ENCODE measurements around the gene CDA. TPM values are rescaled to one million over a fixed set of nuclear protein-coding genes. Genes with fewer than 3 reads are reported as not detected.

Gene CDA
- not detected for total RNA-seq

DNA sequence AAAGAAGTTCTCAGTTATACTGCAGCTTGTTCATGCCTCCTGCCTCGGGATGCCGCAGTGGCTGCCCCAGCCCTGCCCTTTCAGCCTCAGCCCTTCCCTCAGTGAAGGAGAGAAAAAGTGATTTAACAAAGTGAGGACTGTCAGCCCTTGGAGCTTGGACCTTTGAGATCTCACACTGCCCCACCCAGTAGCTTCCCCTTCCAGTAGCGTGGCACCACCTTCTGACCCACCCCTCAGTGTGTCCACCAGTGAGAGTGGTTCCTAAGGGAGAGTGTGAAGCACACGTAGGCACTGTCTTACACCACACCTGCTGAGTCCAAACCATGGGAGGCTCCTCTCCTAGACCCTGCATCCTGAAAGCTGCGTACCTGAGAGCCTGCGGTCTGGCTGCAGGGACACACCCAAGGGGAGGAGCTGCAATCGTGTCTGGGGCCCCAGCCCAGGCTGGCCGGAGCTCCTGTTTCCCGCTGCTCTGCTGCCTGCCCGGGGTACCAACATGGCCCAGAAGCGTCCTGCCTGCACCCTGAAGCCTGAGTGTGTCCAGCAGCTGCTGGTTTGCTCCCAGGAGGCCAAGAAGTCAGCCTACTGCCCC, at the start of gene CDA:
CDA (plus strand) TSS at position 464 of the 592 bp plus-strand sequence; CDS start at position 497, 33 bp downstream.
- Mint-ChIP-seq H3K36me3 (no peaks in the 10 kb centered on the region), H3K27me3 (peaks cover 40% of the 10 kb centered on the region), H3K4me1 (peaks cover 6% of the 10 kb centered on the region), H3K9me3 (no peaks in the 10 kb centered on the region), H3K4me3 (no peak within 1 kb of the TSS), H3K27ac (no peak within 1 kb of the TSS)
- POLR2A ChIA-PET, result no interaction called here
- DNase-seq (no peak), ATAC-seq (ENCODE audit: low read depth) (peak; percentile 47)

DNA sequence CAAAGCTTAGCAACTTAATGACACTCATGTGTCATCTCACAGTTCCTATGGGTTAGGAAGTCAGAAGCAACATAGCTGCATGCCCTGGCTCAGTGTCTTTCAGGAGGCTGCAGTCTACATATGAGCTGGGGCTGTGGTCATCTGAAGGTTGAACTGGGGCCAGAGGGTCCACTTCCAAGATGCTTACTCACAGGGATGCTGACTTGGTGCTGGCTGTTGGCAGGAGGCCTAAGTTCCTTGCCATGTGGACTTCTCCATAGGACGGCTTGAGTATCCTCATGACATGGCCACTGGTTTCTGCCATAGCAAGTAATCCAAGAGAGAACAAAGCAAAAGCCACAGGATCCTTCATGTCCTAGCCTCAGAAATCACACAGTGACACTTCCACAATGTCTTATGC, 48.6 kb upstream of the CDA start:
- POLR2A ChIA-PET, result no interaction called here
- no peak overlapping the region for H3K4me3 Mint-ChIP-seq
- no peaks in the 10 kb centered on the region for H3K4me1 Mint-ChIP-seq
- no peak overlapping the region for H3K27ac Mint-ChIP-seq
- DNase-seq (no peak), ATAC-seq (ENCODE audit: low read depth) (no peak)
- no peaks in the 10 kb centered on the region for H3K9me3 Mint-ChIP-seq
- H3K36me3 Mint-ChIP-seq, result no peaks in the 10 kb centered on the region
- peaks cover 24% of the 10 kb centered on the region for H3K27me3 Mint-ChIP-seq

DNA sequence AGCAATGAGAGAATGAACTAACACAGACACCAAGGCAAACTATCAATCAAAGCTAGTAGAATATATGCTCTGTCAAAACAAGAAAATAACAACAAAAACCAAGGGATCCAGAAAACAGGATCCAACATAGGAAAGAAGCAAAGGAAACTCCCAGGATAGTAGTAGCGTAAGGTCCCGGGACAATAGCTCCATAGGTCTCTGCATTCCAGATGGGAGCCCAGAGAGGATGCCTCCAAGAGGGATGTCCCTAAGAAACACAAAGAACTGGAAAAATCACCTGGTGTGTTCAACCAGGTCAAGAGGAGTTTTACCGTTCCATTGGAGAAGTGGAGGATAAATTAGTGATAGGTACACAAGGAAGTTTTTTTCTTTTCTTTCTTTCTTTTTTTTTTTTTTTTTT, 42.3 kb upstream of the CDA start:
- peaks cover 44% of the 10 kb centered on the region for H3K27me3 Mint-ChIP-seq
- no peak overlapping the region for H3K27ac Mint-ChIP-seq
- H3K4me1 Mint-ChIP-seq, result no peaks in the 10 kb centered on the region
- no peaks in the 10 kb centered on the region for H3K36me3 Mint-ChIP-seq
- POLR2A ChIA-PET, result no interaction called here
- H3K9me3 Mint-ChIP-seq, result no peaks in the 10 kb centered on the region
- ATAC-seq (ENCODE audit: low read depth) (no peak), DNase-seq (no peak)
- H3K4me3 Mint-ChIP-seq, result no peak overlapping the region

GRCh38 chr1:20551161-20551560, 37.7 kb upstream of the CDA start:
- H3K27me3 Mint-ChIP-seq, result peaks cover 52% of the 10 kb centered on the region
- no peak overlapping the region for H3K27ac Mint-ChIP-seq

GRCh38 chr1:20551945-20552727, 36.8 kb upstream of the CDA start, which contains the start of gene FAM43B:
FAM43B (plus strand) TSS chr1:20552573; CDS start chr1:20552974, 401 bp downstream.
- peaks cover 2% of the 10 kb centered on the region for H3K4me1 Mint-ChIP-seq
- POLR2A ChIA-PET, result interaction anchor here (0.6 kb wide), 1 partner anchor 60 kb away, joined by 3 read pairs; no protein-coding TSS in a partner anchor
- no peak within 1 kb of the TSS for H3K27ac Mint-ChIP-seq
- no peaks in the 10 kb centered on the region for H3K36me3 Mint-ChIP-seq
- no peaks in the 10 kb centered on the region for H3K9me3 Mint-ChIP-seq
- ATAC-seq (ENCODE audit: low read depth) (no peak), DNase-seq (no peak)
- H3K4me3 Mint-ChIP-seq, result no peak within 1 kb of the TSS
- peaks cover 45% of the 10 kb centered on the region for H3K27me3 Mint-ChIP-seq

More at GRCh38 chr1:20551161-20551560, 37.7 kb upstream of the CDA start:
- Mint-ChIP-seq H3K4me3 (no peak overlapping the region), H3K9me3 (no peaks in the 10 kb centered on the region), H3K36me3 (no peaks in the 10 kb centered on the region), H3K4me1 (peaks cover 2% of the 10 kb centered on the region)
- POLR2A ChIA-PET, result no interaction called here
- no peak for ATAC-seq (ENCODE audit: low read depth)
- DNase-seq, result no peak

- Mint-ChIP-seq H3K27me3 (peaks cover 45% of the 10 kb centered on the region), H3K27ac (no peak overlapping the region), H3K4me3 (no peak overlapping the region), H3K4me1 (peaks cover 2% of the 10 kb centered on the region), H3K9me3 (no peaks in the 10 kb centered on the region), H3K36me3 (no peaks in the 10 kb centered on the region)
- no peak for ATAC-seq (ENCODE audit: low read depth)
- no peak for DNase-seq
- POLR2A ChIA-PET, result no interaction called here
Measured at GRCh38 chr1:20552728-20553445, 36.0 kb upstream of the CDA start.

DNA sequence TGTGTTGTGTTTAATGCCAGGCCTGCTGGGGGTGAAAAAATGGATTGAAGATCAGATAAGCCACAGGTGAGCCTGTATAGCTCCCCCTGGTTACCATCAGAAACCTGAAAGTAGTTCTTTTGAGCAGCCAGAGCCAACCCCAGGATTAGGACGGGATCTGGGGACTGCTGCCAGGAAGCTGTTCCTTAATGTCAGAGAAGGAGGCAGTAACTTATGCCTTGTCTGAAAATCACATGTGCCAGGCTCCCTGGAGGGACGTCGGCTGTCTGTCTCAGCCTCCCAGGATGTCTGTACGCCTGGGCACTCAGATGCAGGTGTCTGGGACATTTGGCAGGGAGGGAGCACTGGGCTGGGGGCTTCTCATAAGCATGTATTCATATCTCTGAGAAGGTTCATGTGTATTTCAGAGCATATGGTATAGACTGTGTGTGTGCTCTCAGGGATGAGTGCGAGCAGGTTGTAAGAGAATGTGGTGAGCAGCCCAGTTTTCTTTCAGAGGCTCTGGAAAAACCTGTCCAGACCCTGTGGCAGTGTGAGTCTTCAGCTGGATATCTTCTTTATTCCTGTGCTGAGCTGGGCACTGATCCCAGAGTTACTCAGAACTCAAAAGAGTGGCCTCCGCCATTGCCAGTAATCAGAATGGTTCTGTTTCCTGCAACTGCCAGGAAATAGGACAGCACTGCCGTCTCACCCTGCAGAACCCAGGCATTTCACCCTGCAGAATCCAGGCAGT, 33.7 kb upstream of the CDA start:
- POLR2A ChIA-PET, result no interaction called here
- ATAC-seq (ENCODE audit: low read depth) (no peak), DNase-seq (no peak)
- Mint-ChIP-seq H3K27me3 (peaks cover 34% of the 10 kb centered on the region), H3K27ac (no peak overlapping the region), H3K36me3 (no peaks in the 10 kb centered on the region), H3K4me1 (peaks cover 2% of the 10 kb centered on the region), H3K9me3 (no peaks in the 10 kb centered on the region), H3K4me3 (no peak overlapping the region)

GRCh38 chr1:20555758-20556120, 33.2 kb upstream of the CDA start:
- H3K4me1 Mint-ChIP-seq, result peaks cover 2% of the 10 kb centered on the region
- H3K4me3 Mint-ChIP-seq, result no peak overlapping the region
- H3K27me3 Mint-ChIP-seq, result peaks cover 33% of the 10 kb centered on the region
- POLR2A ChIA-PET, result no interaction called here
- ATAC-seq (ENCODE audit: low read depth), result no peak
- H3K36me3 Mint-ChIP-seq, result no peaks in the 10 kb centered on the region
- no peak for DNase-seq
- no peak overlapping the region for H3K27ac Mint-ChIP-seq
- no peaks in the 10 kb centered on the region for H3K9me3 Mint-ChIP-seq

DNA sequence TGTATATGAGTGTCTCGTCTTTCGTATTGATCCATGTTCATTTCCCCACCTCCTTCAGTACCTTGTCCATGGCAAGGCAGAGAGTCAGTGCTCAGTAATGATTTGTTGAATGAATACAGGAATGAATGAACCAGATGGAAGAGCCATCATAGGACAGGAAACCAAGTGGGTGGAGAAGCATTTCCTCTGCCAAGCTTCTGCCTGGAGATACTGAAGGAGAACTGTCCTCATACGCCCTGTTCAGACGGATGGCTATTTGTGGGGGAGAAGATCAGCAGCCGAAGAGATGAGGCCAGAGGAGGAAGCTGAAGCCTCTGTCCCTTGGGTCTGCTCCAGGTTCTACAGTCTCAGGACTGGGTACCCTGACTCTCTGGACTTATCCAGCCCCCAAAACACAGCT, 30.7 kb upstream of the CDA start:
- POLR2A ChIA-PET, result no interaction called here
- ATAC-seq (ENCODE audit: low read depth), result no peak
- peaks cover 22% of the 10 kb centered on the region for H3K27me3 Mint-ChIP-seq
- DNase-seq, result no peak
- no peaks in the 10 kb centered on the region for H3K36me3 Mint-ChIP-seq
- no peak overlapping the region for H3K27ac Mint-ChIP-seq
- H3K4me3 Mint-ChIP-seq, result no peak overlapping the region
- no peaks in the 10 kb centered on the region for H3K9me3 Mint-ChIP-seq
- H3K4me1 Mint-ChIP-seq, result peaks cover 2% of the 10 kb centered on the region

DNA sequence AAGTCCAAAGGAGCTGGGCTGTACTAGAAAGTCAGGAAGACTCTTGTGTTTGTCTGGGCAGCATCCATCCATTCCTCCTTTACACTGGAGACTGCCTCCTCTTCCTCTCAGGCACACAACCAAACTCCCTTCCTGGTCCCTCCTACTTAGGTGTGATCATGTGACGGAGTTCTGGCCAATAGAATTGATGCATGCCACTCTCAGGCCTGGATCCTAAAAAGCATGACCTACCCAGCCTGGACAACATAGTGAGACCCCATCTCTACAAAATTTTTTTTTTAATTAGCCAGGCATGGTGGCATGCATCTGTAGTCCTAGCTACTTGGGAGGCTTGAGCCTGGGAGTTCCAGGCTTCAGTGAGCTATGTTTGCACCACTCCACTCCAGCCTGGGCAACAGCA, 27.9 kb upstream of the CDA start:
- Mint-ChIP-seq H3K4me1 (no peaks in the 10 kb centered on the region), H3K27ac (no peak overlapping the region), H3K36me3 (no peaks in the 10 kb centered on the region), H3K27me3 (peaks cover 13% of the 10 kb centered on the region), H3K4me3 (no peak overlapping the region), H3K9me3 (no peaks in the 10 kb centered on the region)
- DNase-seq, result no peak
- POLR2A ChIA-PET, result no interaction called here
- no peak for ATAC-seq (ENCODE audit: low read depth)

DNA sequence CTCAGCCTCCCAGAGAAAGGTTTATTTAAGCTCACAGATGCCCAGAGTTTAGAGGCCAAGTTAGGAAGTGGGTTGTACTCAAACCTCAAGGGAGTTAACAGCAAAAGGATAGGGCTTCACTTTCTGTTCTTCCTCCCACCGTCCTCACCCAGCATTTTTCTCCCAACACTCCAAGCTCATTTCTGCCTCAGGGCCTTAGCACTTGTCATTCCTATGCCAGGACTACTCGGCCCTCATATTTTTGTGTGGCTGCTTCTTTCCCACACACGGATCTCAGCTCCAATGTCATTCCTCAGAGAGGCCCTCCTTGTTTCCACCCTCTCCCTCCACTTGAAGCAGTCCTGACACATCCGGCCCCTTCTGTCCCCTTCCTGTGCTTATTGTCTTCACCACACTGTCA, 23.7 kb upstream of the CDA start:
- ATAC-seq (ENCODE audit: low read depth) (no peak), DNase-seq (no peak)
- Mint-ChIP-seq H3K4me3 (no peak overlapping the region), H3K27ac (no peak overlapping the region), H3K27me3 (peaks cover 18% of the 10 kb centered on the region), H3K9me3 (no peaks in the 10 kb centered on the region), H3K36me3 (no peaks in the 10 kb centered on the region), H3K4me1 (no peaks in the 10 kb centered on the region)
- POLR2A ChIA-PET, result no interaction called here

GRCh38 chr1:20569523-20570098, 19.3 kb upstream of the CDA start:
- Mint-ChIP-seq H3K36me3 (no peaks in the 10 kb centered on the region), H3K4me1 (peaks cover 2% of the 10 kb centered on the region), H3K9me3 (no peaks in the 10 kb centered on the region), H3K4me3 (no peak overlapping the region), H3K27ac (no peak overlapping the region), H3K27me3 (peaks cover 18% of the 10 kb centered on the region)
- no peak for DNase-seq
- no peak for ATAC-seq (ENCODE audit: low read depth)
- POLR2A ChIA-PET, result no interaction called here

- H3K9me3 Mint-ChIP-seq, result no peaks in the 10 kb centered on the region
- ATAC-seq (ENCODE audit: low read depth) (no peak), DNase-seq (no peak)
- H3K4me1 Mint-ChIP-seq, result peaks cover 2% of the 10 kb centered on the region
- no peak overlapping the region for H3K27ac Mint-ChIP-seq
- peaks cover 14% of the 10 kb centered on the region for H3K27me3 Mint-ChIP-seq
- POLR2A ChIA-PET, result no interaction called here
- H3K36me3 Mint-ChIP-seq, result no peaks in the 10 kb centered on the region
- H3K4me3 Mint-ChIP-seq, result no peak overlapping the region
Measured at GRCh38 chr1:20571427-20571826, 17.5 kb upstream of the CDA start.
